Hypothalamus (tissue), 51 donors: ENCODE results near the gene PHF21B.

Experiments
- DNase-seq, 51 donors: peaks; one replicate each; lab custom pipeline; 2025; lab: John Stamatoyannopoulos, UW

PHF21B gene

DNA sequence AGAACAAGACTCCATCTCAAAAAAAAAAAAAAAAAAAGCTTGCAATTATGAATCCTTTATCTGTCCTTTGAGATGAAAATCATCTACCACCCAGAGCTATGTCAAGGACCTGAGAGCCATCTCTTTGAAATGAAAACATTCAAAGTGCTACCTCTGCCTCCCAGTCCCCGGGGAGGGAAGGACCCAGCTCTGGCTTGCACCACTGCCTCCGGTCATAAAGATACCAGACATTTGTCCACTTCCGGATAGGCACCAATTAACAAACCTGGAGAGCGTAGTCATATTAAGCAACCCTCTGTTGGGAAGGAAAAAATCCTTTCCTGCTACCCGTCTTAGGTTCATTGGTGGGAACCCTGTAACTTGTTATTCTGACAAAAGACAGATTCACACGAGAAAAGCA lies 158.9 kb downstream of the PHF21B start:
- DNase-seq = no peak

DNA sequence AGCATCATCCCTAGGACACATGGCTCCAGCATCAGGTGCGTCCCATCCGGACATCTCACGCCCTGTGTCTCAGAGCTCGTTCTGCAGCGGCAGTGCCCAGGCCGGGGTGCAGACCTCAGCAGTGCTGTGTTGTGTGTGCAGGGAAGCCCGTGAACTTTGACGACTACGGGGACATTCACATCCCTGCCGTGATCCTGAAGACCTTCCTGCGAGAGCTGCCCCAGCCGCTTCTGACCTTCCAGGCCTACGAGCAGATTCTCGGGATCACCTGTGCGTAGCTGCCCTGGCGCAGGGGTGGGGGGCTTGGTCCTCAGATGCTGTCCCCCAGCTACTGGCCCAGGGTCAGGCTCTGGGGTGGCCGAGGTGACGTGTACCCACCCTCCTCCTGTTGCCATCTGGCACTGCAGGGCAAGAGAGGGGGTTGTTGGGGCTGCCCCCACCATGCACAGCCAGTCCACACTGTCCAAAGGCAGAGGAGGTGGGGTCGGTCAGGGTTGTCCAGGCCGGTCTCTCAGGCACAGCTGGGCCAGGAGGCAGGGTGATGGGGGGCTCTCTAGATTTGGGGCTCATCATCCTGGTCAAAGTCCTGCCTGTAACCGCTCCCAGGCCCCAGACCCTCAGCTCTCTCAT lies 160.9 kb downstream of the PHF21B start:
- no peak for DNase-seq

DNA sequence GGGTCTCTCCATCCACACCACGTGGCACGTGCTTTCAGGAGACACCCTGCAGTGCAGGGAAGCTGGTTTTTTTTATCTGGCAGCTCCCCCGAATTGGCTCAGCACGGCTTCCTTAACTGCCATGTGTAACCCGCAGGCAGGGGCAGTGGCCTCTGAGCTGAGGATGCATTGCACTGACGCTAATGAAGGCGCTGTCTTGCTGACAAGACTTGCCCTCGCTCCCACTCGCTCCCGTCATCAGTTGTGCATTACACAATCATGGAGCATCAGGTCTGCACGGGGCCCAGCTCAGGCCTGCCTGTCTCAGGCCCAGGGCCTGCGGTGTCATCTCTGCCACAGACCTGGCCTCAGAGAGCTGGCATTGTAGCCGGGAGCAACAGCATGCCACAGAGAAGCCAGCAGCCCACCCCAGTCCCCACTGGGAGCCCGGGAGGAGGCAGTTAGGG lies 161.5 kb downstream of the PHF21B start:
- no peak for DNase-seq

DNA sequence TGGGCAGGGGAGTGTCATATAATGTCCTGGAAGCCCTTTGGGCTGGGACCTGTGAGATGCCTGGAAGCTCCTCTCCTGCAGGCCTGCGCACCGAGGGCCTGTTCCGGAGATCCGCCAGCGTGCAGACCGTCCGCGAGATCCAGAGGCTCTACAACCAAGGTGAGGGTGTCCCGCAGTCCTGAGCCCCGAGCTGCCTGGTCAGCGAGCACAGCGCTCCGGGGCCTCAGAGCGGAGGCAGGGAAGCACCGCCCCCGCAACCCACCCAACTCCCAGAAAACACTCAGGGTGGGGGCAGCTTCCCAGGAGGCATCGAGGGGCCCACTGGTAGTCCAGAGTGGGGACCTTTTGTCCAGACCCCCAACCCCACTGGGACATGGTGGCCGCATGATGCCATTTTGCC lies 161.9 kb downstream of the PHF21B start:
- no peak for DNase-seq

DNA sequence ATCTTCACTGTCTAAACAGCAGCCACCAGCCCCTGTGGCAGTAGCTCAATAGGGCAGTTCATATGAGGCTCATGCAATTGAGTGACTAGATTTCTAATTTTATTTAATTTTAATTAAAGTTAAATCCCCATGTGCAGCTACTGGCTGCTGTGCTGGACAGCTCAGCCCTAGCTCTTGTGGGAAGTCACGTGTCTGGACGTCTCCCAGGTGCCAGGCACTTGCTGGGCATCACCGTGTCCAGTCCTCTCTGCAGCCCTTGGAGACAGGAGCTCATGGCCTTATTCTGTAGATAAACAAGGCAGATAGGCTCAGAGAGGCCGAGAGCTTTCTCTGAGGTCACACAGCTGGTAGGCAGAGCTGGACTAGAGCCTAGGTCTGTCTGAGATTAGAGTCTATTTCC lies 162.4 kb downstream of the PHF21B start:
- DNase-seq = peak in 7 of 51 donors; percentile 8 to 23 (median 12)

DNA sequence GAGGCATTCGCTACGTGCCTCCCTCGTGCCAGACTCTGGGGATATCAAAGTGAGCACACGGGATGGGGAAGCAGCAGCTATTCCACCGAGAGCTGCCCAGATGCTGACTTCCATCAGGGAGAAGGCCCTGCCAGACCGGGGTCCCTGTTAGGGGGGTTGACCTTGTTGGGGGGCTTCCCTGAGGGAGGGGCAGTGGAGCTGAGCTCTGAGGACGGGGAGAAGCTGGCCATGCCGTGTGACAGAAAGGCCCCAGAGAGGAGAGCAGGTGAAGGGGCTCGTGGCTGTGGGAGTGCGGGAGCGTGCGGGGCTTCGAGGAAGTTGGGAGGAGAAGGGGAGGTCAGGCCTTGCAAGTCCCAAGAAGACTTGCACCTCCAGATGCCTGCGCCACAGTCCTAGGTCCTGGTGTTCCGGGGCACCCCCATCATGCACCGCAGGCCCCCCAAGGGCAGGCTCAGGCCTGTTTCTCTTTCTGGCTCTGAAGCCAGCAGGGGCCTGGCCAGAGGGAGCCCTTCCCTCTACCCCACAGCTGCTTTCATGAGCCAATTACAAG lies 163.0 kb downstream of the PHF21B start:
- DNase-seq = no peak

DNA sequence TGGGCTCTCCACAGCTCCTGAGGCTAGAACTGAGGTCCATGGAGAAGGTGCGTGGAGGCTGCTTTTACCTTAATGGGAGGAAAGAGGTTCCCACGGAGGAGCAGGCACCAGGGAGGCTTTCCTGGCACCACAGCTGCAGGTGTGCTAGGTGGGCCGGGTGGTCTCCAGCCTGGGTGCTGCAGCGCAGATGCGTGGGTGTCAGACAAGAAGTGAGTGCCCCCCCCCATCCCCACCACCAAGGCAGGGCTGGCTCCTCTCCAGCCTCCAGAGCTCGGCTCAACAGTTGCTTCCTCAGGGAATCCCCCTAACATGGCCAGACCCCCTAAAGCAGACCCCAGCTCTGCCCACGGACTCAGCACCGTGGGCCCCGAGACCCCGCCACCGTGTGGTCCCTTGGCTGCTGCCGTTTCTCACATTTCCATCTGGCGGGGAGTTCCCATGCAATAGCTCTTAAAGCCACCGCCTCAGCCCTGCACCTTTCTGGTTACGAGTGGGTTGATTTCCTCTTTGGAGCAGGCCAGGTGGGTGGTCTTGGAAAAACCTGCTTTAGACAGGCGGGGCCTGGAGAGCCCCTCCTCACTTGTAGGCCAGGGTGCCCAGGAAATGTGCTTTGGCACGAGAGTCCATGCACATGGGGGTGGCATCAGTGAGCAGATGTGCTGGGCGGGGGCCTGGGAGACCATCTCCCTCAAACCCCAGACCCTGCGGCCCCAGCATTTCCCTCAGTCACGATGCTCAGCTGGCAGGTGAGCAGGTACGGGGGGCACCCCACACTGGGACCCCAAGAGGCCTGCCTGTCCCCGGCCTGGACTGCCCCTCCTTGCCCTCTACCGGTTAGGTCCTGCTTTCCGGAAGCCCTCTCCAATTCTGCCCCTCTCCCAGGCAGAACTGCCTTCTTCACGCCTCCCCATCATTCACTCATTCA lies 163.7 kb downstream of the PHF21B start:
- DNase-seq = no peak

DNA sequence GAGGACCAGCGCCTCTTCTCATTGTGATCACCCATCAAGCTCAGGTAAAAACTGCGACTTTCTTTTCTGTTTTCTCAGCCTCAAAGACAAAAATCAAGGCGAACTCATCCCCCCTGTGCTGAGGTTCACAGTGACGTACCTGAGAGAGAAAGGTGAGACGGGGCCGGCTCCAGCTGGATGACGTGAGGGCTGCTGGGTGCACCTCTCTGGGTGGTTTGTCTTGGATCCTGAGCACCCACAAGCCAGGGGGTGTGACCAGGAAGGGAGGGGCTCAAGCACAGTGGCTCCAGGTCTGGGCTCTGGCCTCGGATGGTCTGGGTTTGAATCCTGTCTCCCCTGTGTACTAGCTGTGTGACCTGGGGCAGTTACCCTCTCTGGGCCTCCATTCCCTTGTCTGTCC lies 164.6 kb downstream of the PHF21B start:
- no peak for DNase-seq

DNA sequence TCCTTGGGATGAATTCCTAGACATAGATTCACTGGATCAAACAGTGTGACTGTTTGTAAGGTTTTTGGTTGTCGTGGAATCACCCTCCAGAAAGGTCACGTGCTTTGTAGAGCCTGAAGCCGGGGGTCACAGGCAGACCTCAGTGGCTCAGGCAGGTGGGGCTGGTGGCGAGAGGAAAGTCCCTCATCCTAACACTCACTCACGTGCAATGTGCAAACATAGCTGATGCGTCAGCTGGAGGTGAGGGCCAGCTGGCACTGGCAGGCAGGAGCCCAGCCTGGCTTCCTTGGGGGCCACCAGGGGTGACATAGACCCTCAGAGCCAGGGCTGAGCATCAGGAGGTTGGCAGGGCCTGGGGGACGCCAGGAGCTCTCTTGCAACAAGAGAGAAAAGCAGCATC lies 167.4 kb downstream of the PHF21B start:
- no peak for DNase-seq

DNA sequence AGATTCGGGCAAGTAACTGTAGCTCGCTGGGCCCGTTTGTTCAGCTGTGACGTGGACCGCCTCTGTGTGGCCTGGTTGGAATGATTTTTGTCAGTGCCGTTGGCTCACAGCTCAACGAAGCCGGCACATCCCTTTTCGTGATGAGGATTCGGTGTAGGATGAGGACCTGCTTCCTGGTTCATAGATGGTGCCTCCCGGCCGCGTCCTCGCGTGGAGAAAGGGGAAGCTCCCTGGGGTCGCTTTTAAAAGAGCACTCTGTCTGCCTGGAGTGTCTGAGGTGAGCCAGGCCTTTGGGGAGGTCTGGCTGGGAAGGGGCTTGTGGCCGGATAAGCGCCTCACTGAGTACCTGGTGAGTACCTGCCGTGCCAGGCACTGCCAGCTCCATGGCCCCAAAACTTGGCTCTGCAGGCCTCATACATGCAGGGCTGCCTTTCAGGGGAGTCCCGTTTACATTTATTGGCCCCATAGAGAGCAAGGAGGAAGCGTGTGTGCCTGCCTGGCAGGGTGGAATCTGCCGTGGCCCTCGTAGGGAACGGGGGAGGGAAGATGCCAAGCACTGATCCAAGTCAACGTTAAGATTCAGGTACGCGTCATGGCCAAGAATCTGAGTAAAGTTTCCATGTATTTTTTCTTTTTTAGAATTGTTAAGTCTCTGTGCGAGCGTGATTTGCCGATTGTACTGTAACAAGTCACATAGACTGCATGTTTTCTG lies 169.0 kb downstream of the PHF21B start:
- no peak for DNase-seq

DNA sequence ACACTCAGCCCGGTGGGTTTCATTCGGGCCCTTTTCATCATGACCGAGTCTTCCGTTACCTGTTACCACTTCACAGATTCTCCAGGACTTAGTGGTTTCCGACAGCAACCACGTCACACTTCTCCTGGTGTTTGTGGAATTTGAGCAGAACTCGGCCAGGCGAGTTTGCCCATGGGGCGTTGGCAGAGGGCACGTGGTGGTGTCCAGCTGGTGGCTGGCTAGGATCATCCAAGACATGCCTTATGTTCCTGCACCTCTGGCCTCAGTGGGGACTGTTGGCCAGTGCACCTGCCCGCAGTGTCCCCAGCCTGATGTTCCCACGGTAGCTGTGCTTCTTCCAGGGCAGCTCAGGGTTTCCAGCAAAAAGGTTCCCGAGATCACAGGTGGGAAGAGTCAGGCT lies 170.1 kb downstream of the PHF21B start:
- no peak for DNase-seq

DNA sequence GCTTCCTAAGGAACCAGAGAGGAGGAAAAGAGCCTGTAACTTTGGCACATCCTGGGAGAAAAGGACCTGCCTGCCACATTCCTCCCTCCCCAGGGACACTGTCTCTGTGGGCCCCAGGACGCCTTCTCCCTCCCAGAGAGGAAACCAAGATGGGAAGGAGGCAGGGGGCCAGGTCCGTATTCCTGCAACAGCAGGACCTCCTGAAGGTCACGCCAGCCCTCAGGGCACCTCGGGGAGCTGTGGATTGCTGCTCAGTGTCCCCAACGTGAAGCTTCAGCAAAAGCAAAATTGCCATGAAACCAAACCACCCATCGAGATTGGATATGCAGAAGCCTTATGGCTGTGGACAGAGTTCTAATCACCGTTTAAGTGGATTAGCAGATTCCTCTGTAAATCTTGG lies 170.7 kb downstream of the PHF21B start:
- no peak for DNase-seq

DNA sequence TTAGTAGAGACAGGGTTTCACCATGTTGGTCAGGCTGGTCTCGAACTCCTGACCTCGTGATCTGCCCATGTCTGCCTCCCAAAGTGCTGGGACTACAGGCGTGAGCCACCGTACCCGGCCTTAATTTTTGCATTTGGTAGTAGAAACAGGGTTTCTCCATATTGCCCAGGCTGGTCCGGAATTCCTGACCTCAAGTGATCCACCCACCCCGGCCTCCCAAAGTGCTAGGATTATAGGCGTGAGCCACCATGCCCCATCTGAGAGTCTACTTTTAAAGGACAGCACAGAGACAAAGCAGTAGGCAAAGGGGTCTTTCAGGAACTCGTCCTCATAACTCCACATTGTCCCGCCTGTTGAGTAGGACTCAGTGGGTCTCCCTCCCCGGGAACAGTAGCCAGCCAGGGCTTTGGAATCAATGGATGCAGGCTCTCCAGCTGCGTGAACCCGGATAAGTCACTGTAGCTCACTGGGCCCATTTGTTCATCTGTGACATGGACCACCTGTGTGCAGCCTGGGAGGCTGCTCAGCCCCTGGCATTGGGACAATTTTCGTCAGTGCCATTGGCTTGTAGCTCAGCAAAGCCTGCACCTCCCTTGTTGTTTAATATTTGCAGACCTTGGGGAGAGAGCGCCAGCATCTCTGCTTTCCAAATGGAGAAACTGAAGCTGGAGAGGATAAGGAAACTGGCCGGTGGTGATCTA lies 171.3 kb downstream of the PHF21B start:
- no peak for DNase-seq

DNA sequence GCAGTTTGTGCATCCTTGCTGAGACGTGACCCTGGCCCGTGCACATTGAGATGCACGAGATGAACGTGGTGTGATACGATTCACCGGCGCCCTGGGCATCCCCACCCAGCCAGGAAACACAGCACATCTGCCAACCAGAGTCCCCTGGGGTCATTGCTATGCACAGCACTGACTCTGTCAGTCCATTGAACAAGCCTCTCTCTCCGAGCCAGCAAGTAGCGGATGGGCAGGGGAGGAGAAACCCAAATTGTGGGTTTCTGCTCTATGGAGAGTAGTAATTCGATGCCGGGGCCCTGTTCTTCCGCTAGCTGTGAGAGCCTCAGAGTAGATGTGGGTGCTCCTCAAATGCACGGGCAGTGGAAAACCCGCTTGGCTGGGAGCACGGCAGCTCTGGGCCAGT lies 172.3 kb downstream of the PHF21B start:
- DNase-seq = no peak

DNA sequence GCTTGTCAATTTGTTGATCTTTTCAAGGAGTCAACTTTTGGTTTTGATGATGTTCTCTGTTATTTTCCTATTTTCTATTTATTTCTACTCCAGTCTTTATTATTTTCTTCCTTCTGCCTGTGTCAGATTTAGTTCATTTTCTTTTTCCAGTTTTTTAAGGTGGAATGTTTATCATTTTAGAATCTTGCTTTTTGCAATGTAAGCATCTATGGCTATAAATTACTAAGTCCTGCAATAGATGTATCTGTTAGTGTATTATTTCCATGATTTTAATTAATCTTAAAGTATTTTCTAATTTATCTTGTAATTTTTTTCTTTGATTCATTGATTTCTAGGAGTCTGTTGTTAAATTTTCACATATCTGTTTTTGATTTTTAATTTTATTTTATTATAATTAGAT lies 175.7 kb downstream of the PHF21B start:
- DNase-seq = no peak

DNA sequence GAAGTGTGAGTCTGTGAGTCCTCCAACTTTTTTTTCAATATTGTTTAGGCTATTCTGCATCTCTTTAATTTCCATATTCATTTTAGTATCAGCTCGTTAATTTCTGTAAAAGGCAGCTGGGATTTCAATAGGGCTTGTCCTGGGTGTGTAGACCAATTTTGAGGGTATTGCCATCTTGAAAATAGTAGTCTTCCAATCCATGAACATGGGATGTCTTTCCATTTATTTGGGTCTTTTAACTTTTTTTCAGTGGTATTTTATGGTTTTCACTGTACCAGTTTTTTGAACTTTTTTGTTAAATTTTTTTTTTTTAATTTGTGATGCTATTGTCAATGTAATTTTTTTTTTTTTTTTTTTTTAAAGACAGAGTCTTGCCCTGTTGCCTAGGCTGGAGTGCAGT lies 177.9 kb downstream of the PHF21B start:
- DNase-seq = no peak
